Mesothelial cell of epicardium (in vitro differentiated cells): ENCODE data around the gene ROPN1. TPM values are rescaled to one million over a fixed set of nuclear protein-coding genes. Genes with fewer than 3 reads are reported as not detected.
A peak's percentile ranks its signal among the peaks of the same experiment; 100 is the strongest.

Source experiments
- DNase-seq, 2 experiments: peaks; one replicate each; pipeline ENCODE4 v3.0.0; 2021; ENCODE audit warnings: low spot score in 2 of 2; ENCODE audit not compliant: unreplicated experiment in 2 of 2
- H3K27ac Mint-ChIP-seq: 2 replicates; pipeline ENCODE4 v1.8.0; 2021; ENCODE audit warnings: mixed read lengths
- H3K27me3 Mint-ChIP-seq: 2 replicates; pipeline ENCODE4 v1.8.0; 2021; ENCODE audit warnings: low read depth, mixed read lengths
- H3K36me3 Mint-ChIP-seq: 2 replicates; pipeline ENCODE4 v1.8.0; 2021; ENCODE audit warnings: mixed read lengths
- H3K4me1 Mint-ChIP-seq: 2 replicates; pipeline ENCODE4 v1.8.0; 2021; ENCODE audit warnings: mixed read lengths
- H3K4me3 Mint-ChIP-seq: 2 replicates; pipeline ENCODE4 v1.8.0; 2021; ENCODE audit warnings: mild to moderate bottlenecking, moderate library complexity, mixed read lengths
- H3K9me3 Mint-ChIP-seq: 2 replicates; pipeline ENCODE4 v1.8.0; 2021; ENCODE audit warnings: mixed read lengths
- CTCF ChIP-seq: fragments of 200-600 bp; sonication (generic); IDR thresholded peaks from one replicate; pipeline ENCODE4 v1.5.0; 2021; ENCODE audit warnings: antibody characterized with exemption; ENCODE audit not compliant: unreplicated experiment
- total RNA-seq: library from RNA; stranded (reverse); gene quantifications from 3 replicates; pipeline ENCODE4 v1.2.1, GENCODE V29; 2021

ROPN1 gene
- total RNA-seq, 1 donor from 2014 or later, result not detected

GRCh38 chr3:123961508-123961856, 30.4 kb downstream of the ROPN1 start:
- peak overlapping the region; percentile 96 for H3K27ac Mint-ChIP-seq
- H3K9me3 Mint-ChIP-seq, result no peaks in the 10 kb centered on the region
- H3K27me3 Mint-ChIP-seq, result peaks cover 7% of the 10 kb centered on the region
- DNase-seq, result no peak
- no peak for TF ChIP-seq CTCF
- peak overlapping the region; percentile 95 for H3K4me3 Mint-ChIP-seq
- peaks cover 25% of the 10 kb centered on the region for H3K4me1 Mint-ChIP-seq
- no peaks in the 10 kb centered on the region for H3K36me3 Mint-ChIP-seq

- Mint-ChIP-seq H3K27ac (peak within 1 kb of the TSS; percentile 96), H3K4me1 (peaks cover 25% of the 10 kb centered on the region), H3K36me3 (no peaks in the 10 kb centered on the region), H3K27me3 (peaks cover 7% of the 10 kb centered on the region), H3K4me3 (peak within 1 kb of the TSS; percentile 95), H3K9me3 (no peaks in the 10 kb centered on the region)
- DNase-seq, result peak; percentile 91 to 92
- TF ChIP-seq CTCF, result no peak
These were observed 31.0 kb downstream of the ROPN1 start, which contains the start of gene CCDC14 for GRCh38 chr3:123960781-123961507. TSS of gene CCDC14 (minus strand) at chr3:123961229. CDS start at chr3:123961173, 56 bp downstream.

GRCh38 chr3:123953735-123954134, 38.2 kb downstream of the ROPN1 start:
- no peak for TF ChIP-seq CTCF
- no peaks in the 10 kb centered on the region for H3K9me3 Mint-ChIP-seq

GRCh38 chr3:123952844-123953520, 38.9 kb downstream of the ROPN1 start:
- Mint-ChIP-seq H3K36me3 (peaks cover 26% of the 10 kb centered on the region), H3K4me1 (peaks cover 12% of the 10 kb centered on the region)
- no peak for TF ChIP-seq CTCF

More at GRCh38 chr3:123953735-123954134, 38.2 kb downstream of the ROPN1 start:
- H3K4me3 Mint-ChIP-seq, result no peak overlapping the region
- no peak overlapping the region for H3K27ac Mint-ChIP-seq
- H3K36me3 Mint-ChIP-seq, result peaks cover 26% of the 10 kb centered on the region
- no peaks in the 10 kb centered on the region for H3K27me3 Mint-ChIP-seq
- H3K4me1 Mint-ChIP-seq, result peaks cover 20% of the 10 kb centered on the region
- no peak for DNase-seq

GRCh38 chr3:123951522-123952447, 40.1 kb downstream of the ROPN1 start:
- Mint-ChIP-seq H3K4me1 (peaks cover 7% of the 10 kb centered on the region), H3K4me3 (no peak overlapping the region), H3K9me3 (no peaks in the 10 kb centered on the region), H3K27me3 (no peaks in the 10 kb centered on the region), H3K36me3 (peaks cover 28% of the 10 kb centered on the region), H3K27ac (no peak overlapping the region)
- DNase-seq, result no peak
- TF ChIP-seq CTCF, result no peak

More at GRCh38 chr3:123952844-123953520, 38.9 kb downstream of the ROPN1 start:
- no peak for DNase-seq
- Mint-ChIP-seq H3K4me3 (no peak overlapping the region), H3K9me3 (no peaks in the 10 kb centered on the region), H3K27me3 (no peaks in the 10 kb centered on the region), H3K27ac (no peak overlapping the region)
